ENCODE results near the gene CACNA1C.

Gene CACNA1C

GRCh38 chr12:2051700-2052621, 826 bp upstream of the CACNA1C start:
- peaks cover 24% of the 10 kb centered on the region for H3K4me1 Mint-ChIP-seq
- H3K4me3 Mint-ChIP-seq: peak overlapping the region; percentile 51
- H3K27ac Mint-ChIP-seq: no peak overlapping the region
- CTCF ChIA-PET: no interaction called here
- no peaks in the 10 kb centered on the region for H3K9me3 Mint-ChIP-seq
- H3K36me3 Mint-ChIP-seq: peaks cover 1% of the 10 kb centered on the region
- DNase-seq: no peak
- peaks cover 81% of the 10 kb centered on the region for H3K27me3 Mint-ChIP-seq

- Mint-ChIP-seq H3K27me3 (peaks cover 85% of the 10 kb centered on the region), H3K36me3 (peaks cover 1% of the 10 kb centered on the region), H3K4me3 (no peak overlapping the region), H3K9me3 (no peaks in the 10 kb centered on the region), H3K27ac (no peak overlapping the region), H3K4me1 (peaks cover 24% of the 10 kb centered on the region)
- no peak for DNase-seq
- CTCF ChIA-PET: interaction anchor here (1.0 kb wide), 1 partner anchor 529 kb away, joined by 3 read pairs; no protein-coding TSS in a partner anchor
Observed at GRCh38 chr12:2053691-2054090, 904 bp downstream of the CACNA1C start.

- H3K9me3 Mint-ChIP-seq: no peaks in the 10 kb centered on the region
- no peak overlapping the region for H3K27ac Mint-ChIP-seq
- peak overlapping the region; percentile 33 for H3K4me3 Mint-ChIP-seq
- peaks cover 24% of the 10 kb centered on the region for H3K4me1 Mint-ChIP-seq
- CTCF ChIA-PET: interaction anchor here (1.0 kb wide), 1 partner anchor 528 kb away, joined by 3 read pairs; no protein-coding TSS in a partner anchor
- no peak for DNase-seq
- peaks cover 1% of the 10 kb centered on the region for H3K36me3 Mint-ChIP-seq
- H3K27me3 Mint-ChIP-seq: peaks cover 88% of the 10 kb centered on the region
Observed at GRCh38 chr12:2054091-2055018, 1.6 kb downstream of the CACNA1C start.

GRCh38 chr12:2057041-2057794, 4.4 kb downstream of the CACNA1C start:
- no peak overlapping the region for H3K4me3 Mint-ChIP-seq
- H3K9me3 Mint-ChIP-seq: no peaks in the 10 kb centered on the region
- H3K36me3 Mint-ChIP-seq: peaks cover 1% of the 10 kb centered on the region
- H3K27ac Mint-ChIP-seq: no peak overlapping the region
- peak; percentile 69 for DNase-seq
- CTCF ChIA-PET: interaction anchor here (0.6 to 2.5 kb wide), 3 partner anchors 10 to 234 kb away, joined by 3 to 11 read pairs (median 6); no protein-coding TSS in a partner anchor
- peaks cover 78% of the 10 kb centered on the region for H3K27me3 Mint-ChIP-seq
- H3K4me1 Mint-ChIP-seq: peaks cover 12% of the 10 kb centered on the region

GRCh38 chr12:2057795-2058408, 5.1 kb downstream of the CACNA1C start:
- CTCF ChIA-PET: interaction anchor here (0.6 to 2.5 kb wide), 3 partner anchors 10 to 233 kb away, joined by 3 to 11 read pairs (median 6); no protein-coding TSS in a partner anchor
- Mint-ChIP-seq H3K36me3 (peaks cover 1% of the 10 kb centered on the region), H3K4me1 (peaks cover 11% of the 10 kb centered on the region), H3K4me3 (no peak overlapping the region), H3K9me3 (no peaks in the 10 kb centered on the region), H3K27me3 (peaks cover 79% of the 10 kb centered on the region), H3K27ac (no peak overlapping the region)
- no peak for DNase-seq

GRCh38 chr12:2058837-2059236, 6.0 kb downstream of the CACNA1C start:
- H3K4me1 Mint-ChIP-seq: peaks cover 15% of the 10 kb centered on the region
- no peaks in the 10 kb centered on the region for H3K36me3 Mint-ChIP-seq
- CTCF ChIA-PET: interaction anchor here (1.2 to 2.5 kb wide), 2 partner anchors 11 to 232 kb away, joined by 6 to 11 read pairs; no protein-coding TSS in a partner anchor
- H3K9me3 Mint-ChIP-seq: no peaks in the 10 kb centered on the region
- H3K27ac Mint-ChIP-seq: no peak overlapping the region
- peaks cover 73% of the 10 kb centered on the region for H3K27me3 Mint-ChIP-seq
- no peak for DNase-seq
- H3K4me3 Mint-ChIP-seq: no peak overlapping the region

GRCh38 chr12:2061402-2061801, 8.6 kb downstream of the CACNA1C start:
- Mint-ChIP-seq H3K4me3 (no peak overlapping the region), H3K9me3 (no peaks in the 10 kb centered on the region), H3K4me1 (peaks cover 17% of the 10 kb centered on the region), H3K36me3 (no peaks in the 10 kb centered on the region), H3K27ac (no peak overlapping the region), H3K27me3 (peaks cover 58% of the 10 kb centered on the region)
- CTCF ChIA-PET: interaction anchor here (1.0 kb wide), 1 partner anchor 33 kb away, joined by 3 read pairs; no protein-coding TSS in a partner anchor
- no peak for DNase-seq

- peak overlapping the region; percentile 86 for H3K27ac Mint-ChIP-seq
- H3K9me3 Mint-ChIP-seq: peaks cover 1% of the 10 kb centered on the region
- peak; percentile 47 for DNase-seq
- H3K36me3 Mint-ChIP-seq: no peaks in the 10 kb centered on the region
- H3K27me3 Mint-ChIP-seq: peaks cover 54% of the 10 kb centered on the region
- CTCF ChIA-PET: interaction anchor here (0.6 to 0.9 kb wide), 2 partner anchors 245 to 521 kb away, joined by 3 read pairs; no protein-coding TSS in a partner anchor
- peaks cover 17% of the 10 kb centered on the region for H3K4me1 Mint-ChIP-seq
- peak overlapping the region; percentile 51 for H3K4me3 Mint-ChIP-seq
Observed at GRCh38 chr12:2064071-2064507, 11.3 kb downstream of the CACNA1C start.

- no peak overlapping the region for H3K27ac Mint-ChIP-seq
- H3K27me3 Mint-ChIP-seq: peaks cover 33% of the 10 kb centered on the region
- CTCF ChIA-PET: no interaction called here
- DNase-seq: no peak
- peaks cover 2% of the 10 kb centered on the region for H3K36me3 Mint-ChIP-seq
- H3K4me3 Mint-ChIP-seq: no peak overlapping the region
- peaks cover 13% of the 10 kb centered on the region for H3K4me1 Mint-ChIP-seq
- peaks cover 21% of the 10 kb centered on the region for H3K9me3 Mint-ChIP-seq
Observed at GRCh38 chr12:2068653-2069052, 15.9 kb downstream of the CACNA1C start.

GRCh38 chr12:2070440-2071045, 17.8 kb downstream of the CACNA1C start:
- Mint-ChIP-seq H3K4me3 (no peak overlapping the region), H3K4me1 (no peaks in the 10 kb centered on the region), H3K27me3 (peaks cover 35% of the 10 kb centered on the region), H3K9me3 (peaks cover 21% of the 10 kb centered on the region), H3K36me3 (peaks cover 2% of the 10 kb centered on the region), H3K27ac (no peak overlapping the region)
- CTCF ChIA-PET: no interaction called here
- DNase-seq: no peak

GRCh38 chr12:2074792-2075191, 22.0 kb downstream of the CACNA1C start:
- no peak for DNase-seq
- H3K36me3 Mint-ChIP-seq: peaks cover 2% of the 10 kb centered on the region
- H3K27ac Mint-ChIP-seq: no peak overlapping the region
- peaks cover 10% of the 10 kb centered on the region for H3K27me3 Mint-ChIP-seq
- no peak overlapping the region for H3K4me3 Mint-ChIP-seq
- CTCF ChIA-PET: no interaction called here
- peaks cover 13% of the 10 kb centered on the region for H3K9me3 Mint-ChIP-seq
- H3K4me1 Mint-ChIP-seq: no peaks in the 10 kb centered on the region

- Mint-ChIP-seq H3K36me3 (peaks cover 2% of the 10 kb centered on the region), H3K4me1 (no peaks in the 10 kb centered on the region), H3K27ac (no peak overlapping the region), H3K9me3 (peaks cover 8% of the 10 kb centered on the region), H3K27me3 (peaks cover 10% of the 10 kb centered on the region), H3K4me3 (no peak overlapping the region)
- DNase-seq: no peak
- CTCF ChIA-PET: no interaction called here
Observed at GRCh38 chr12:2075508-2076195, 22.9 kb downstream of the CACNA1C start.
